PFSK-1 (cell line): Measurements from ENCODE around the gene ACTR5.

ENCODE experiments used
- FOXP2 ChIP-seq: optimal IDR thresholded peaks from 2 replicates; pipeline ENCODE3; 2011; ENCODE audit warnings: borderline replicate concordance, control low read depth, inconsistent platforms; ENCODE audit not compliant: insufficient read depth; ENCODE audit errors: extremely low read length, extremely low read depth
- POLR2AphosphoS5 ChIP-seq: IDR thresholded peaks from 2 replicates; pipeline ENCODE4 v1.6.1; 2012; ENCODE audit warnings: low read depth, mild to moderate bottlenecking, control low read depth, low read length, moderate library complexity
- REST ChIP-seq, 2 experiments: IDR thresholded peaks; 2 replicates each; pipeline versions ENCODE4 v1.6.1 to v1.8.0; 2011 to 2012; ENCODE audit warnings: low read depth in 2 of 2, low read length in 2 of 2, control low read depth in 1 of 2, inconsistent platforms in 1 of 2, mild to moderate bottlenecking in 1 of 2, moderate library complexity in 1 of 2; ENCODE audit not compliant: insufficient read depth in 1 of 2

GRCh38 chr20:38700926-38701325 is 47.3 kb upstream of the ACTR5 start:
- no peak for TF ChIP-seq REST (IDR thresholded peaks at IDR 0.05; ENCODE audit: insufficient read depth in 1 of 2, low read depth in 2 of 2, low read length in 2 of 2)
- no peak for TF ChIP-seq FOXP2
- no peak for TF ChIP-seq POLR2AphosphoS5
